DMS79 (cell line): ENCODE measurements around the gene FAM47E.
"Not testable (repeated sequence)": the region's sequence is repeated elsewhere in the genome, so short reads cannot be mapped to it uniquely, and the experiment has no call there.

Experiments
- DNase-seq: peaks from one replicate; lab custom pipeline; 2025; lab: John Stamatoyannopoulos, UW

Gene FAM47E

DNA sequence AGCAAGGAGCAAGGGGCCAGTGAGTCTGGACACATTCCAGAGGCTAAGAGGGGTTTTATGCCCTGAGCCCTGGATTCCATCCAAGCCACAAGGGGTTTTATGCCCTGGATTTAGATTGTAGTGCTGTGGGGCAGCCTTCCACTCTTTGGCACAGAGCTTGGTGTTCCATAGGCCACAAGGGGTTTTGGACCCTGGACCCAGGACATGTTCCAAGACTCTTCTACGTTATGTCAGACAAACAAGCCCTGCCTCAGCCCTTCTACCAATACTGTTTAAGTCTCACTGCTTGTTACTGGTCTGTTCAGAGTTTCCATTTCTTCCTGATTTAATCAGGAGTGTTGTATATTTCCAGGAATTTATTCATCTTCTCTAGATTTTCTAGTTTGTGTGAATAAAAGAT, 25.1 kb upstream of the FAM47E start:
- DNase-seq, result peak; percentile 55

DNA sequence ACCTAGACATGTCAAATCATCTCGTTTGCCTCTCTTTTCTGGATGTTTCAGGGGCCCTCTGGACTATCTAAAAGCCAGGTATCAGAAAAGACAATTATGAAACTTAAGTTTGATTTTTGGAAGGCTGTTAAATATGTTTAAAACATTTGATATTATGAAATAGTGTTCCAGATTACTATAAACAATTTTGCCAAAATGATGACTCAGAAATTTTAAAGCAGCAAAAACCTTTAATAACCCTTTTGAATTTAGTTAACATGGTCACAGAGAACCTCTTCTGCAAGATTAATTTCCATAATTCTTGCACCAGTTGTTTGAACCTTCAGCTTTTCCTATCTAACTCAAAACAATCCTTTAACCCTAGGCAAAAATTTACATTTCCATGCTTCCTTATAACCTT, 18.8 kb upstream of the FAM47E start:
- no peak for DNase-seq

DNA sequence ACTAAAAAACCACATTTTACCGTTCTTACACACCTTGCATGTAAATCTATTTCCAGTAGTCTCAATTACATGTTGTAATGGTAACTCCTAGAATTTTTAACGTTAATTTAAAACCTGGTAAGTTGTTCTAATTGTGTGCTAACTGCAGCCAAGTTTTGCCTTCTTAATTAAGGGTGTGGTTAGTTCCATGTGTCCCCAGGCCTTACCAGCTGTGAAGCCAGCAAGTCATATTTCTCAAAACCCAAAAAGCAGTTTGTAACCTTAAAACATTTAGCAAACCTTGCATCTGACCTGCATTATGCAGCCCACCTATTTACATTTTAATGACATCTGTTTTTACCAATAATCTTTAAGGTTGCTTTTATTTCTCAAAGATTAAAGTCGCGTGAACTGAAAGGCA, 18.4 kb upstream of the FAM47E start:
- DNase-seq, result no peak

DNA sequence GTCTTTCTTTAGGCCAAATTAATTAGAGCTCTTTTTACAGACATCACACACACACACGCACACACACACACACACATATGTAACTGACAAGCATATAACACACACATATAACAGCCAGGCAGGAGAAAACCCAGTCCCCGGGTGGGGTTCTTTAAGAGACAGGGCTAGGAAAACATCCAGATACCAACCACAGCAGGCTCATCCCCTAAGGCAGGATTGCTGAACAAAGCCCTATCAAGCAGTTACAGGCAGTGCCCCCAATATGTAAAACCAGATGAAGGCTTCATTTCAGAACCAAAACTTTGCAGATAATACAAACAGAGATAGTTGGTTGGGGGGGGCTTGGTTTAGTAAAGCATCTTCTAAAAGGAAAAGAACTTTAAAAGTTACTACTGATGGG, 18.0 kb upstream of the FAM47E start:
- DNase-seq, result no peak

DNA sequence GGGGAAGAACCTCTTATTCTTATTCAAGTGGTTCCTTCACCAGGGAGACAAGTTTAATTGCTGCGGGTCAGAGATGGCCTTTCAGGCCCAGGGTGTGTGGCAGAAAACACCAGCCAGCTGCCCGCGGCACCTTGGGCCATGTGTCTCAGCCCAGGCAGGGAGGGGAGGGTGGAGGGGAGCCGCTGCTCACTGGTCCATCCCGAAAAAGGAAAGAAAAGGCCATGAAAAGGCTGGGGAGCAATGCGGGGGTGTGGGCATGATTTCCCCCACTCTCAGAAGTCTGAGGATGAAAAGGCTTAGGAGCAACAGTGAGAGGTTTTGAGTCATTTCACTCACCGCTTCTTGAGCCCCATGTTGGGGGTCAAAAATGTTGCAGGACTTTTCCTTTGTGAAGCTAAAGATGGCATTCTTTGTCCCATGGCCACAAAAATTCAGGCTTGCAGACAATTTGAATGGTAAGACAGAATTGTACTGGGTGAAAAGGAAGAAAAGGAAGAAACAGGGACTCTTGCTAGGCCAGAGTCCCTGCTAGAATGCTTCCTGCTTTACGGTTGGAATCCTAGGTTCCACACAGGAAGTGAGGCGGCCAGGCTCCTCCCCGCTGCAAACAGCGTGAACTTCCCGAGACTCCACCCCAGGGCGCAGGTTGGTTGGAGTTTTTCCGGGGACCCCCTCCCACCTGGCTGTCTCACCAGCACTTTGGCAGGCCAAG, 17.4 kb upstream of the FAM47E start:
- no peak for DNase-seq

DNA sequence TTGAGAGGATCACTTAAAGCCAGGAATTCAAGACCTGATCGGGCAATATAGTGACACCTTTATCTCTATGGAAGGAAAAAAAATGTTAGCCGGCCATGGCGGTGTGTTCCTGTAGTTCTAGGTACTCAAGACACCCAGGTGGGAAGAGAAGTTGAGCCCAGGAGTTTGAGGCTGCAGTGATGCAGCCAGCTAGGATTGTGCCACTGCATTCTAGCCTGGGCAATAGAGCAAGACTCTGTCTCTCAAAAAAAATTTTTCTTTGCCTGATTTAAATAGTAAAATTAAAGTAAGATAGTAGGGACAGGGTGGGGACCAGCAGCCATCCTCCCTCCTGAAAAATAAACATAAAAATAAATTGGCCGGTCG, 16.9 kb upstream of the FAM47E start:
- DNase-seq, result no peak

DNA sequence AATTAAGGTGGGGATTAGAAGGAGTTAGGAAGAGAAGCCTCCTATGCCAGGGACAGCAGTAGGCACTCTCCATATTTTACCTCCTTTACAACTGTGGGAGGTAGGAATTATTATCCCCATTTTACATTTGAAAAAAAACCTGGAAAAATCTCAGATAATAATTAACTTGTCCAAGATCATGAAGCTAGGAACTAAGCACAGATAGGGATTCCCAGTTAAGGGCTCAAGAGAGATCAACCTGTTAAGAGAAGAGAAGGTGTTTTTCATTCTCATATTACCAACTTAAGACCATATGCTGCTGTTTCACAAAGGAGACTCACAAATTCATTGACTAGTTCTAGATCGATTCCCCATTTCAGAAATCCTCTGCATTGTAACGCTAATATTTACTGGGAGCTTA, 16.1 kb upstream of the FAM47E start:
- DNase-seq, result no peak

DNA sequence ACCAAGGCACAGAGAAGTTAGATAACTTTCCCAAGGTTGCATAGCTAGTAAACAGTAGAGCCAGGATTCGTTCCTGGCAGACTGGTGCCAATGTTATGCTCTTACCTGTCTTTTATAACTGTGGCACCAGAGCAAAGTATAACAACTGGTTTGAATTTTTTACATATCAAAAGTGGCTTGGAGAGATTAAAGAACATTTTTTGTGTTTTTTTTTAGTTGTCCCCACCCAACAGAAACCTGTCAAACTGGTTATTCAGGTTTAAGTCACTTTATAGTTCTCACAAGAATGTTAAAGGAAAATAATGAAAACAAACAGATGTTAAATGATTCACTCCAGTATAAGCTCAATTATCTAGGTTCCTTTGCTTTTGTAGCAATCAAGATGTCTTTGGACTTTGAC, 15.6 kb upstream of the FAM47E start:
- DNase-seq, result peak; percentile 7

DNA sequence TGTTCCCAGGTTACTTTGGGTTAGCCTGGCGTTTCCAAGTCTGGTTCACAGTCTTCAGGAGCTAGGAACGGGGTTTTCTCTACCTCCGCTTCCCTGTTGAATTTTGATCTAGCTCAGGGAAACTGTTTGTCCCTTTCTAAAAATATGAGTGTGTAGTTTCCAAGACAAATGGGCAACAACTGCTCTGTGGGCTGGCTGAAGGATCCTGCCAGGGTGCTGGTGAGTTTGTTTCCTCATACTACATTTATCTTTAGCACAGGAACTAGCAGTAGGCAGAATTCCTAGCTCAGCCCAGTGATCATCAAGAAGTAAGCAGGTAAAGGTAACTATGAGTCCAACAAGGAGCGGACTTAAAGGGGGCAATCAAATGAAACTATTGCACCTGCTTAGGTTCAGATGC, 13.3 kb upstream of the FAM47E start:
- no peak for DNase-seq

DNA sequence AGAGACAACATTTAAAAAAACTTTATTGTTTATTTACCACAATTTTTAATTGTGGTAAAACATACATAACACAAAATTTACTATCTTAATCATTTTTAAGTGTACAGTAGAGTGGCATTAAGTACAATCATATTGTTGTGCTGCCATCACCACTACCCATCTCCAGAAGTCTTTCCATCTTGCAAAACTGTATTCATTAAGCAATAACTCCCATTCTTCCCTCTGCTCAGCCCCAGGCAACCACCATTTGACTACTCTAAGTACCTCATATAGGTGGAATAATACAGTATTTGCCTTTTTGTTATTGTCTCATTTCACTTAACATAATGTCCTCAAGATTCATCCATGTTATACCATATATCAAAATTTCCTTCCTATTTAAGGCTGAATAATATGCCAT, 12.8 kb upstream of the FAM47E start:
- no peak for DNase-seq

DNA sequence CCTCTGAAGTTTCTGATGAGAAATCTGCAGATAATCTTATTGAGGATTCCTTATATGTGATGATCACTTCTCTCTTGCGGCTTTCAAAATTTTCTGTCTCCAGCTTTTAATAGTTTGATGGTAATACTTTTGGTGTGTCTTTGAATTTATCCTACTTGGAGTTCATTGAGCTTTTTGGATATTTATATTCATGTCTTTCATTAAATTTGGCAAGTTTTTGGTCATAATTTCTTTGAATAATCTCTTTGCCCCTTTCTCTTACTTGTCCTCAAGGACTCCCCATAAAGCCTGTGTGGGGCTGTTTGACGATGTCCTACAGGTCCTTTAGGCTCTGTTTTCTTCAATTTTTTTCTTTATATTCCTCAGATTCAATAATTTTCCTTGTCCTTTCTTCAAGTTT, 11.3 kb upstream of the FAM47E start:
- DNase-seq, result no peak

DNA sequence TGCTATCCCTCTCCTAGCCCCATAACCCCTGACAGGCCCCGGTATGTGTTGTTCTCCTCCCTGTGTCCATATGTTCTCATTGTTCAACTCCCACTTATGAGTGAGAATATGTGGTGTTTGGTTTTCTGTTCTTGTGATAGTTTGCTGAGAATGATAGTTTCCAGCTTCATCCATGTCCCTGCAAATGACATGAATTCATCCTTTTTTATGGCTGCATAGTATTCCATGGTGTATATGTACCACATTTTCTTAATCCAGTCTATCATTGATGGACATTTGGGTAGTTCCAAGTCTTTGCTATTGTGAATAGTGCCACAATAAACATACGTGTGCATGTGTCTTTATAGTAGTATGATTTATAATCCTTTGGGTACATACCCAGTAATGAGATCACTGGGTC, 7.6 kb upstream of the FAM47E start:
- not testable (repeated sequence) for DNase-seq

DNA sequence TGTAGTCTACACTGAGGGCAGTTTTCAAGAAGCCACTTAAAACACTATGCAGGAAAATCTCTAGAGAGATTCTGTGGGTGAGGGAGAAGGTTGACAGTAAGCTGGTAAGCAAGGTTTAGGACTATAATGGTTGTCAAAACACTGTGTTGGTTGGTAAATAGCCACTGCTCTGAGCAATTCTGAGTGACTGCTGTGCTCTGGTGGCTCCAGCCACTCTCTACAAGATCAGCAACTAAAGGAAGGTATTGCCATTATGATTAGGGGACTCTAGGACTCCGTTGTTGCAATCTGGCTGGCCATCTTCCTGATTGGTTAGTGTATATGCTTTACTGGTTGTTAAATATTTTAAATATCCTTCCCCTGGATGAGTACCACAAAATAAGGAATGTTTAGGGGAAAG, 5.5 kb upstream of the FAM47E start:
- DNase-seq, result no peak

DNA sequence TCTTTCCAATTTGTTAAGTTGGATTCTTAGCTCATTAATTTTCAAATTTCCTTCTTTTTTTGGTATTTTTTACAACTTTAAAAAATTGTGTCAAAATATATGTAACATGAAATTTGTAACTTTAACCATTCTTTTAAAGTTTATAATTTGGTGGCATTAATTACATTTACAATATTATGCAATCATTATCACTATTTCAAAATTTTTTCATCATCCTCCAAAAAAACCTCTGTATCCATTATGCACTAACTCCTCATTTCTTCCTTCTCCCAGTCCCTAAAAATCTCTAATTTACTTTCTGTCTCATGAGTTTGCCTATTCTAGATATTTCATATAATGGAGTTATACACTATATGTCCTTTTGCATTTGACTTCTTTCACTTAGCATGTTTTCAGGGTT, 4.7 kb upstream of the FAM47E start:
- no peak for DNase-seq

DNA sequence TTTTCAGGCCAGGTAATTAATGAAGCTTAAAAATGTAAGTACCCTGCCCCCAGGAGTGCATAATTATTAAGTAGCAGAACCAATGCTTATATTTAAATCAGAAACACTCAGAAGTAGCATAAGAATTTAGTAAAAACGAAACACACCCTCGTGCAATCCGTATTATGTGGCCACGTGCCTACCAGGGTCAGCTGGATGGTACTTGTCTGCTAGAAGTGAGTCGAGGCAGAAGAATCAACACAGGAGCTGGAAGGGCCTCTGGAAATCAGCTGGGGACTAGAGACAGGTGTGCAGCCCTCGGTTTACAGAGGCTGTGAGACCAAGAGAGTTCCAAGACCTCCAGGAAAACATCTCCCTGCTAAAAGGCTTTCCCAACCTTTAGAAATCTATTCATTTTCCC, 559 bp upstream of the FAM47E start:
- no peak for DNase-seq

DNA sequence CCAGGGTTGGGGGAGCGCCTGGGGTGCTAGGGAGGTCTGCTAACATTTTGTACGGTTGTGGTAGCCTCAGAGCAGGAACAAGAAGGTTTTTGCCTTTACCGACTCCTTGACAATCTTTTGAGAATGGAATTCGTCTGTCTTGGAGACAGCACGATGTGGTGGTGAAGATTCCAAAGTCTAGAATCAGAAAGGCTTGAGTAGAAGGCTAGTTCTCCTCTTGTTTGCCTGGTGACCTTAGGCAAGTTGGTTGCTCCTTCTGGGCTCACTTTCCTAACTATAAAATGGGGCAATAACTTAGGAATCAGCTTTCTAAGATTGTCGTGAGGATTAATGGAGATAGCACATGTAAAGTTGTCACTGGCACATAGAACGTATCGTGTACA, 741 bp downstream of the FAM47E start:
- DNase-seq, result no peak

DNA sequence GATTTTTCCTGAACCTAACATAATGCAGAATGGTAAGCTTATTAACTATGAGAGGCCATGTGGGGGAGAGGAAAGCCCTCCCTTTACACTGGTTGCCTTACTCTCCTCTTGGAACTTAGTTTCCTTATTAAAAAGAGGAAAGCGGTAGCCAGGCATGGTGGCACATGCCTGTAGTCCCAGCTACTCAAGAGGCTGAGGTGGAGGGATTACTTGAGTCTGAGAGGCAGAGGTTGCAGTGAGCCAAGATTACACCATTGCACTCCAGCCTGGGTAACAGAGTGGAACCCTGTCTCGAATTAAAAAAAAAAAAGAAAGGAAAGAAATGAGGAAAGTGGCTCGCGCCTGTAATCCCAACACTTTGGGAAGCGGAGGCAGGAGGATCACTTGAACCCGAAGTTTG, 2.0 kb downstream of the FAM47E start:
- DNase-seq, result no peak

DNA sequence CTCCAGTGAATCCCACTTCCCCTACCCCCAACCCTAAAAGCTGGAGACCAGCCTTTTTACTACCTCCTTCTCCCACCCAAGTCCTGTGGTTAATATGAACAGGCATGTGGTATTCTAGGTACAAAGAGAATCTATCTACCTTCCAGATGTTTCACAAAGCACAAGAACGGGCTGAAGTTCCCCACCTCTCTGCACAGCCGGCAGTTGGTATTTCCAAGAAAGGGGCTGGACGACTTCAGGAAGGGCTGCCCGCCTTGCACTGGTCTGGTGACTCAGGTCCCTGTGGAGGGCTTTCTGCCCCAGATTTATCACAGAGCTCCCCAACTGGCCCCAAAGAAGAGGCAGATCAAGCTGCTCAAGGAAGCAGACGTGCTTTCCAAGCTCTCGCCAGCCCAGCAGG, 4.5 kb downstream of the FAM47E start:
- peak; percentile 42 for DNase-seq

DNA sequence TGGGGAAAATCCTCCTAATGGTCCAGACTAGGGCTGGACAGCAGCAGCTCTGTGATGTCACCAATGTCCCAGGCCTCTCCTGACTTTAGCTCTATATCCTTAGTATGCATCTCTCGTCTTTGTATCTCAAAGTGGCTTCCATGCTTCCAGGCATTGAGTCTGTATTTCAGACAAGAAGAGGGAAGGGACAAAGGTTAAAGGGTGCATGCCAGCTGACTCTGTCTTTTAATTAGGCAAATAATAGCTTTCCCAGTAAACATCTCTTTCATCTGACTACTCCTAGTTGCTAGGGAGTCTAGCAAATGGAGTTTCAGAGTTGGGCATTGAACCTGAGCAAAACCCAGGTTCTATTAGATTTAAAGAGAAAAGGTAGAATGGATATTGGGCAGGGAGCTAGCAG, 5.4 kb downstream of the FAM47E start:
- no peak for DNase-seq

DNA sequence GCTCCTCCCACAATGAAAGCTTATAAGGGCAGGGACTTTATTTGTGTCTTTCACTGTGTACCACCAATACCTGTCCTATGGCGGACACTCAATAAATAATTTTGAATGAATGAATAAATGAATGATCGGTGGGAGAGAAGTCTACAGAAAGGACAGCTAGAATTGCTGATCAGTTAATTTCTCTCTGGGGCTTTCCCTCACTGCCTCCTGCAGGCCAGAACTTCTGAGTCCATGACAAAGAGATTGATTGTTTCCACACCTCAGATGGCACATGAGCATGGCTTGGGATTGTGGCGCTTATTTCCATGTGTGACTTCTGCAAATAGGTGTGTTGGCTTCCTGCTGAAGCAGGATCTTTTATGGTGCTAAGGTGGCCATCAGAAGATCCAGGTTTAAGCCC, 6.3 kb downstream of the FAM47E start:
- DNase-seq, result no peak

DNA sequence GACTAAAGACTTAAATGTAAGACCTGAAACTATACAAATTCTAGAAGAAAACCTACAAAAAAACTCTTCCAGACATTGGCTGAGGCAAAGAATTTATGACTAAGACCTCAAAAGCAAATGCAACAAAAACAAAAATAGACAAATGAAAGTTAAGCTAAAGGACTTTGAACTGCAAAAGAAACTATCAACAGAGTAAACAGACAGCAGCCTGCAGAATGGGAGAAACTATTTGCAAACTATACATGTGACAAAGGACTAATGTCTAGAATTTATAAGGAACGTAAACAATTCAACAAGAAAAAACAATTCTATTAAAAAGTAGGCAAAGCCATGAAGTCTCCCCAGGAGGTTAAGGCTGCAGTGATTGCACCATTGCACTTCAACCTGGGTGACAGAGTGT, 9.1 kb downstream of the FAM47E start:
- DNase-seq, result no peak

DNA sequence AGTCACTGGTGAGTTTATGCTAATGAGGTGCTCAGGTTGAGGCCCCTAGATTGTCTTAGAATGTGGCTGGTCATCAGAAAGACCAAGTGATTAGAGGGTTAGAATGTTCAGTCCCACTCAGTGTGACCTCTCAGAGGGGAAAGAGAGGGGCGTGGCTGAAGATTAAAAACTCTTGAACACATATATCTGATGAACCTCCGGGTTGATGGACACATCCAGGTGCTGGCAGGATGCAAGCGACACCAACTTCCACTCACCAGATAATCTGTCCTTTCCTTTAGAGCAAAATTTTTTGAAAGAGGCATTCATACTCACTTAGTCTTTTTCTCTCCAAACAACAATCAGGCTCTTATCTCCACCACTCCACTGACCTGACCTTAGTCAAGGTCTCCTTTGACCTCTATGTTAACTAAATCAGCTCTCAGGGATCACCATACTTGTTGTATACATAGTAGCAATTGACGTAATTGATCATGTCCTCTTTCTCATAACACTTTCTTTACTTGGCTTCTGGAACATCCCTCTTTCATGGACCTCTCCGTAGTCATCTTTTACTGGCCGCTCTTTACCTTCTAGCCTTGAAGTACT, 14.2 kb downstream of the FAM47E start:
- DNase-seq, result no peak

DNA sequence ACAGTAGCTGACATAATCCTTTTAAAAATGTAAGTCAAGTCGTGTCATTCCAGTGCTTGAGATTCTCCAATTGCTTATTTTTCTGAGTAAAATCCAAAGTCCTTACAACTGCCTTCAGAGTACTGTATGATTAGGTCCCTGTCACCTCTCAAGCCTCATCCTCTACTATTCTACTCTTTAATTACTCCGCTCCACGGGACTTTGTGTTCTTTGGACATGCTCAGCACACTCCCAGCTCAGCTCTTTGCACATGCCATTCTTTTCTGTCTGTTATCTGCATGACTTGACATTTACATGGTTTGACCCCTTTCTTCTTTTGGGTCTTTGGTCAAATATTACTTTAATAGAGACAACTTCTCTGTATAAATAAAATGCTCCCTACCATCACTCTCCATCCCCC, 15.1 kb downstream of the FAM47E start:
- DNase-seq, result no peak

DNA sequence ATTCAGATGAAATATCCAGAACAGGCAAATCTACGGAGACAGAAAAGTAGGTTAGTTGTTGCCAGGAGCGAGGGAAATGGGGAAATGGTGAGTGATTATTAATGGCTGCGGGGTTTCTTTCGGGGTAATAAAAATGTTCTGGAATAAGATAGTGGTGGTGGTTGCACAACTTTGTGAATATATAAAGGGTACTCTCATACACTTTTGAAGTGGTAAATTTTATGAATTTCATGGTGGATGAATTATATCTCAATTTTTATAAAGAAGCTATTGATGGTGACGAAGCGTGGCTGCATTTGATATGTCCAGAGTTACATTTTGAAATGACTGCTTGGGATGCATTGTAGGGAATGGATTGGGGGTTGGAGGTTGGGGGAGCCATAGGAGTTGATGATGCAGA, 16.3 kb downstream of the FAM47E start:
- no peak for DNase-seq
